H54 (cell line): ENCODE measurements around the gene ZEB2.

Experiments used
- DNase-seq: peaks from one replicate; pipeline ENCODE4 v3.0.0; 2011; ENCODE audit warnings: low spot score, mixed read lengths; ENCODE audit not compliant: insufficient read length
- FAIRE-seq: peaks from 3 replicates; lab custom pipeline; 2011; peaks lifted over from hg19 to GRCh38; lab: Jason Lieb, UNC
- POLR2A ChIP-seq: IDR thresholded peaks from 2 replicates; pipeline ENCODE4 v1.6.1; 2011; ENCODE audit warnings: low read depth, mild to moderate bottlenecking, low read length

Gene ZEB2

DNA sequence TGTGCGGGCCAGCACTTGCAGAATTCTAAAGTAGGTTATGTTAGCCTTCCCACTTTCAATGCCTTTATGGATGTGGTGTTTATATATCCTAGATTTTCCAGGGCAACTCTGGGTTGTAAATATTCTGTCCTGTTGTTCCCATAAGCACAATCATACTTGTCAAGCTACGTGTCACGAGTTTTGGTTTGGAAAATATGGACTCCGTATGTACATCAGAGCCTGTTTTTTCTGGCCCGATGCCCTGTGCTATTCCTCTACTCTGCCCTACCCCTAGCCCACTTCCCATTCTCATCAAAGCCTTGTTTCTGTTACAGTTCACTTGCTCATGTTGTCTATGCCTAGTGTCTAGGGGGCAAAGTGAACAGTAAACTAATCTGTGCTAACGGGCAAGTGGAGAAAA, 27.0 kb upstream of the ZEB2 start:
- FAIRE-seq, result no peak
- no peak for TF ChIP-seq POLR2A
- no peak for DNase-seq

DNA sequence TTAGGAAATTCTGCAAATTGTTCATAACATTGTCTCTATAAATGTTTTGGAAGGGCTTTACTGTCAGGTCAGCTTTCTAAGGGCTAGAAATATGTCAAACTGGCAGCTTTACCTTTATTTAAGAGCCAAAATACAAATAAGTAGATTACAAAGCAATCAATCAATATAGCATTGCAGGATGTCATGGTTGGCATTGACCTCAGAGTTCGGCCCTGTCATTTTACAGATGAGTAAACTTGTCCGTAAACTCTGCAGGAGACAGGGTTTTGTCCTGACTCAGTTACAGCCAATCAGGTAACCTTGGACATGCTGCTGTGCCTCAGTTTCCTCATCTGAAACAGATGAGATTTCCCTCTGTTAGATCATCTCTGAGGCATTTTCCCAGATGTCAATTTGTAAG, 25.9 kb upstream of the ZEB2 start:
- no peak for TF ChIP-seq POLR2A
- FAIRE-seq, result no peak
- DNase-seq, result no peak

DNA sequence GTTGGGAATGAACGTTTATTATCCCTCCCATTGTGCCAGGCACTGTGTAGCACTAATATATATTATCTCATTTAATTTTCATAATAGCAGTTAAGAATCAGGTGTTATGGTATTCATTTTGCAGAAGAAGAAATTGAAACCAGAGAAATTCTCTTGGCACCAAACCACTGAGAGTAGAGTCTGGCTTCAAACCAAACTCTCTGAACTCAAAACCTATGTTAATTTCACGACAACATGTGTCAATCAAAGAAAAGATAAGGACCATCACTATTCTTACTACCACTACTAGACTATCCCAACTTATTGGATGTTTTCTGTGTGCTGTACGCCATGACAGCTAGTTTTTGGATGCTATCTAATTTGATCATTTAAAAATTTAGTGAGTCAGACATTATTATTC, 24.1 kb upstream of the ZEB2 start:
- TF ChIP-seq POLR2A, result no peak
- FAIRE-seq (no peak), DNase-seq (no peak)

- FAIRE-seq, result no peak
- DNase-seq, result no peak
- no peak for TF ChIP-seq POLR2A
These were observed 21.5 kb upstream of the ZEB2 start for GRCh38 chr2:144541396-144541795.

- DNase-seq (no peak), FAIRE-seq (peak; percentile 36)
- no peak for TF ChIP-seq POLR2A
These were observed 19.4 kb upstream of the ZEB2 start for GRCh38 chr2:144539289-144539782.

GRCh38 chr2:144535300-144535699, 15.4 kb upstream of the ZEB2 start:
- TF ChIP-seq POLR2A, result no peak
- FAIRE-seq, result no peak
- DNase-seq, result no peak

GRCh38 chr2:144533221-144533620, 13.3 kb upstream of the ZEB2 start:
- FAIRE-seq (no peak), DNase-seq (no peak)
- no peak for TF ChIP-seq POLR2A

GRCh38 chr2:144530596-144530995, 10.7 kb upstream of the ZEB2 start:
- FAIRE-seq, result no peak
- no peak for TF ChIP-seq POLR2A
- DNase-seq, result no peak

- no peak for TF ChIP-seq POLR2A
- FAIRE-seq (no peak), DNase-seq (no peak)
These were observed 9.9 kb upstream of the ZEB2 start for GRCh38 chr2:144529841-144530240.

GRCh38 chr2:144528108-144528507, 8.2 kb upstream of the ZEB2 start:
- no peak for FAIRE-seq
- no peak for DNase-seq
- TF ChIP-seq POLR2A, result no peak

DNA sequence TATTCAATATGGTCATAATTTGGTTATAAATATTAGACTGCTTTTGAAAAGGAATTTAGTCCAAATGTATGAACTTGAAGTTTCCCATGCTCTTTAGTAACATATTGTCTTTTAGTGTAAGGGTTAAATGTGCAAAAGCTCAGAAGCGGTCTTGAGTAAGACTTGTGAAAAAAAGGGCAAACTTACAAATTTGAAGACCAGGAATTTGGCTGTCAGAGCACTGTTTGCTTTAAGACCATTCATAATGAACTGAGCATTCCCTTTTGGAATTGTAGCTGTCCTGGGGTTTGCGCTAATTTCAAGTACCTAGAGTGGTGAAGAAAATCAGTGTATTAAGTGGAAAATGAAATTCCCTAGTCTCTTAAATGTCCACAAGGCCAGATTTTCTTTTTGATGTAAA, 6.9 kb upstream of the ZEB2 start:
- TF ChIP-seq POLR2A, result no peak
- no peak for DNase-seq
- FAIRE-seq, result no peak

DNA sequence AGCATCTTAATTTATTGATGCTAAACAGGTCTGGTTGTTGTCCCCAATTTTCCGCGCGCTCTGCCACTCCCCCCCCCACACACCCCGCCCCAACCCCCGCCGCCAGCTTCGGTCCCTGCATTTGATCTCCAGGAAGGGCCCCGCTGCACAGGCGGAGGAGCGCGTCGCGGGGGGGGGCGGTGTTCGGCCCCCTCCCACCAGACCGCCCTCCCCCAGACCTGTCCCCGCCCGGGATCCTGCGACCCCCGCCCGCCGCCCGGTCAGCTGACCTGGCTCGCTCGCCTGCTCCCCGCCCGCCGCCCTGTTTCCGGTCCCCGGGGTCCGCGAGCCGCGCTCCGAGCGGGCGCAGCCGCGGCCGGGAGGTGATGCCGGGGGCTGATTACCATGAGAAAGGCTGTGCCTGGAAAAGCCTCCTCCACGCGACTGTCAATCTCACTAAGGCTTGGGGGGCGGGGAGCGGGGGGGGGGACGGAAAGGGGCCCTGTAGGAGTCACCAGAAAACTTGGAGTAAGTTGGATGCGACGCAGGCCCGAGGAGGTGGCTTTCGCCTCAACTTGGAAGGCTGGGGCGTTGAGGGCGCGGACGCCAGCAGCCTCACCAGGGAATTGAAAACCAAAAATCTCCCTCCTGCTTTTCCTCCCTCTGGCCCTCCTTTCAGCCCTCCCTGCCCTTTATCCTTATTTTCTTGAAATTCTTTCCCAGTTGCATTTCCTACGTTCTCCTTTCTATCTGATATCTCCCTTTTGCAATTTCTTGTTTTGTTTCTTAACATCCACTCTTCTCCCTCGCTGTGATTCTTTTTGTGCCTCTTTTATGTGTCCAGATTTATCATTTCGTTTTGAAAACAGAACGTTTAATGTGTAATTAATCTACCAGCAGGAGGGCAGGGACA, 4.4 kb upstream of the ZEB2 start:
- FAIRE-seq (no peak), DNase-seq (no peak)
- 0 out of 2 replicates have a peak, but pooled peaks have one; percentile 19 for TF ChIP-seq POLR2A

- DNase-seq (no peak), FAIRE-seq (peak; percentile 38)
- TF ChIP-seq POLR2A, result no peak
These were observed 3.7 kb upstream of the ZEB2 start for GRCh38 chr2:144523596-144524117.

GRCh38 chr2:144522897-144523595, 3.1 kb upstream of the ZEB2 start:
- FAIRE-seq (no peak), DNase-seq (no peak)
- no peak for TF ChIP-seq POLR2A
